DND-41 (cell line): ENCODE results near the gene OR4D5.

Experiments
- ATAC-seq: fragments of 200-7000 bp; cut with Tn5 transposase; 3 replicates; pipeline ENCODE4 v1.9.1; 2021; ENCODE audit warnings: low read depth; ENCODE audit not compliant: insufficient read depth
- DNase-seq: peaks from one replicate; pipeline ENCODE4 v3.0.0-alpha.2; 2020
- H2AFZ ChIP-seq: 2 replicates; pipeline ENCODE4 v1.6.0; 2012; ENCODE audit warnings: low read depth, low read length
- H3K27ac ChIP-seq: 2 replicates; pipeline ENCODE4 v1.5.1; 2012; ENCODE audit warnings: low read length, inconsistent platforms
- H3K27me3 ChIP-seq: fragments of 200-600 bp; sonication (generic); 2 replicates; pipeline ENCODE4 v1.6.0; 2012; ENCODE audit warnings: low read length, mild to moderate bottlenecking, inconsistent platforms; ENCODE audit not compliant: insufficient read depth, poor library complexity
- H3K36me3 ChIP-seq: 2 replicates; pipeline ENCODE4 v1.5.1; 2012; ENCODE audit warnings: low read length, inconsistent platforms; ENCODE audit not compliant: insufficient read depth
- H3K4me1 ChIP-seq: 2 replicates; pipeline ENCODE4 v1.5.1; 2012; ENCODE audit warnings: mild to moderate bottlenecking, low read length; ENCODE audit not compliant: insufficient read depth
- H3K4me2 ChIP-seq: 2 replicates; pipeline ENCODE4 v1.6.0; 2012; ENCODE audit warnings: mild to moderate bottlenecking, moderate library complexity, low read length, inconsistent platforms; ENCODE audit not compliant: insufficient read depth
- H3K4me3 ChIP-seq, 2 experiments: fragments of 200-600 bp in 1 of 2; shearing (Covaris generic) in 1 of 2; 2 replicates each; pipeline ENCODE4 v1.5.1; 2012 to 2016; ENCODE audit warnings: inconsistent platforms in 2 of 2, low read length in 2 of 2, mild to moderate bottlenecking in 2 of 2, low read depth in 1 of 2, moderate library complexity in 1 of 2
- H3K79me2 ChIP-seq: 2 replicates; pipeline ENCODE4 v1.6.0; 2012; ENCODE audit warnings: low read length, inconsistent platforms; ENCODE audit not compliant: insufficient read depth
- H3K9ac ChIP-seq: 2 replicates; pipeline ENCODE4 v1.6.0; 2012; ENCODE audit warnings: low read depth, mild to moderate bottlenecking, inconsistent platforms, low read length, moderate library complexity
- H3K9me3 ChIP-seq: 2 replicates; pipeline ENCODE4 v1.5.1; 2012; ENCODE audit warnings: low read length, moderate library complexity, mild to moderate bottlenecking, inconsistent platforms; ENCODE audit not compliant: insufficient read depth, severe bottlenecking
- H4K20me1 ChIP-seq: 2 replicates; pipeline ENCODE4 v1.6.0; 2012; ENCODE audit warnings: low read length; ENCODE audit not compliant: insufficient read depth
- CTCF ChIP-seq: IDR thresholded peaks from 2 replicates; pipeline ENCODE4 v1.5.1; 2012; ENCODE audit warnings: borderline replicate concordance, low read length, moderate library complexity, mild to moderate bottlenecking; ENCODE audit not compliant: poor library complexity, severe bottlenecking; ENCODE audit errors: extremely low read depth
- EZH2 ChIP-seq: IDR thresholded peaks from 3 replicates; pipeline ENCODE4 v1.6.1; 2012; ENCODE audit warnings: borderline replicate concordance, low read depth, mild to moderate bottlenecking, moderate library complexity, low read length, inconsistent platforms; ENCODE audit not compliant: severe bottlenecking

OR4D5 gene

GRCh38 chr11:123939317-123939716, at the start of gene OR4D5:
TSS of gene OR4D5 (plus strand) at chr11:123939617. CDS start at chr11:123939617, 0 bp downstream.
- Histone ChIP-seq H3K79me2 (no peaks in the 10 kb centered on the region), H3K4me2 (no peak within 1 kb of the TSS), H3K4me3 (no peak within 1 kb of the TSS), H3K9ac (no peak within 1 kb of the TSS), H3K27ac (no peak within 1 kb of the TSS), H3K9me3 (no peaks in the 10 kb centered on the region), H4K20me1 (no peaks in the 10 kb centered on the region), H3K4me1 (no peaks in the 10 kb centered on the region), H3K36me3 (no peaks in the 10 kb centered on the region), H3K27me3 (no peaks in the 10 kb centered on the region), H2AFZ (no peak within 1 kb of the TSS)
- no peak for TF ChIP-seq CTCF
- no peak for TF ChIP-seq EZH2
- ATAC-seq (no peak), DNase-seq (no peak)

- Histone ChIP-seq H3K9ac (no peak overlapping the region), H4K20me1 (no peaks in the 10 kb centered on the region), H2AFZ (no peak overlapping the region), H3K36me3 (no peaks in the 10 kb centered on the region), H3K4me2 (no peak overlapping the region), H3K9me3 (no peaks in the 10 kb centered on the region), H3K27me3 (peaks cover 3% of the 10 kb centered on the region), H3K4me1 (no peaks in the 10 kb centered on the region), H3K79me2 (no peaks in the 10 kb centered on the region), H3K4me3 (no peak overlapping the region), H3K27ac (no peak overlapping the region)
- no peak for ATAC-seq
- TF ChIP-seq CTCF: no peak
- no peak for TF ChIP-seq EZH2
- DNase-seq: no peak
Observed at GRCh38 chr11:123892031-123892430, 47.4 kb upstream of the OR4D5 start.

- ATAC-seq: no peak
Observed at GRCh38 chr11:123899792-123900191, 39.6 kb upstream of the OR4D5 start.

More at GRCh38 chr11:123899792-123900191, 39.6 kb upstream of the OR4D5 start:
- no peaks in the 10 kb centered on the region for H3K79me2 ChIP-seq
- H3K4me1 ChIP-seq: no peaks in the 10 kb centered on the region
- no peak for DNase-seq
- H3K4me3 ChIP-seq: no peak overlapping the region
- H3K27me3 ChIP-seq: peaks cover 3% of the 10 kb centered on the region
- H2AFZ ChIP-seq: no peak overlapping the region
- TF ChIP-seq CTCF (no peak), EZH2 (no peak)
- no peaks in the 10 kb centered on the region for H4K20me1 ChIP-seq
- no peak overlapping the region for H3K9ac ChIP-seq
- no peak overlapping the region for H3K4me2 ChIP-seq
- no peaks in the 10 kb centered on the region for H3K36me3 ChIP-seq
- no peaks in the 10 kb centered on the region for H3K9me3 ChIP-seq
- H3K27ac ChIP-seq: no peak overlapping the region
